HFF-Myc (cell line): ENCODE results near the gene CPS1.

Source experiments
- DNase-seq: peaks from one replicate; pipeline ENCODE4 v3.0.0-alpha.2; 2011; ENCODE audit warnings: low read depth; ENCODE audit errors: extremely low read depth
- H3K4me3 ChIP-seq: replicated peaks from 2 replicates; pipeline ENCODE4 v1.5.1; 2011; ENCODE audit warnings: low read depth, mild to moderate bottlenecking, control low read depth, low read length
- CTCF ChIP-seq: IDR thresholded peaks from 2 replicates; pipeline ENCODE4 v1.5.1; 2012; ENCODE audit warnings: mild to moderate bottlenecking, low read depth, low read length, control low read depth; ENCODE audit errors: missing control alignments

The CPS1 gene

DNA sequence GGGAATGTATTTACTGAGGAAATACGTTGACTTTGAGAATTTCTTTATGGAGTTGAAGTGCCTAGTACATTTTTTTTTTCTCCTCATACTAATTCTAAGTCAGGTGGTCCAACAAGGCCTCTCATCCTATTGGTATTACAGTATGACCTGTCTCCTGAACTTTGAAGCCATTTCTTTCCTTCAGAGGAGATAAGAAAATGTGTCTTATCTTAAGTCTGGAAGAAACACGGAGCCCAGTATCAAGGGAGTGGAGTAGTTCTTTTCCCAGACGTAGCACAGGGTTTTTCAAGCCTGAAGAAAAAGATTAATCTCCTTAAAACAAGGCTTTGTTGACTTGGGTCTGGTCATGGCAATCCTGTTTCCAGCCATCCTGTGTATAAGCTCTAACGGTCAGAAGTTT lies 11.6 kb upstream of the CPS1 start:
- H3K4me3 ChIP-seq, result no peak overlapping the region
- TF ChIP-seq CTCF, result no peak
- DNase-seq, result no peak

- TF ChIP-seq CTCF, result no peak
- no peak overlapping the region for H3K4me3 ChIP-seq
- no peak for DNase-seq
Measured at GRCh38 chr2:210546424-210547208, 9.8 kb upstream of the CPS1 start.

DNA sequence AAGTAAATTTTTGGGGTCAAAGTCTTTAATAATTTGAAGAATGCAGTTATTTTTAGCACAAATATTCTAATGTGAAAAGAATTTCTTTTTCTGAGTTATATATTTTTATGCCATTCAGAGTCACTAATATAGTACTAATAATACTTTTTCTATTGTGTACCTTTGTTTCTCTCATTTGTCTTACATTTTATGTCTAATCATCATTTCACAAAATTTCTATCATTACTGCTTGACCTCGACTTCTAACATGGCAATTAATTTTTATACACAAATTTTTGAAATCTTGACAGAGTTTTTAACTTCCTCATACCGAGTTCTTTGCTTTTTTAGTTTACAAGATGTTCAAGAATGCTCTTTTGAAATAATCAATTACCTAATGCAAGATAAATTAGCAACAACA lies 8.4 kb upstream of the CPS1 start:
- DNase-seq, result no peak
- H3K4me3 ChIP-seq, result no peak overlapping the region
- TF ChIP-seq CTCF, result no peak

- no peak for DNase-seq
- TF ChIP-seq CTCF, result no peak
- no peak overlapping the region for H3K4me3 ChIP-seq
Measured at GRCh38 chr2:210548878-210549384, 7.5 kb upstream of the CPS1 start.

DNA sequence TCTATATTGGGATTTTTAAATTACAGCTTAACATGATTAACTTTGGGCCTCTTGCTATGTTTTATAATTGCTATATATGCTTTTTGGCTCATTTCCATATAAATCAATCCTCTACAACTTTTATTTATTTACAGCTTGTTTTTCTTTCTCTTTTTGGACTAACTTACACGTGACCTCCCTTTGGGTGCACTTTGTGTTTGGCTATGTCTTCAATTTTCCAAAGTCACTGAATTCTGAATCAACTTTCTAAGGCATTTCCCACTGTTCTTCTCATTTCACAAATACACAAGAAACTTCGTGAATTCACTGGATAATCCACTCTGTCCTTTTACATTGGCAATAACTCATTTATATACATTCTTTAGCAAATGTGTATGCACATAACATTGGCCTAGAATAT lies 5.4 kb upstream of the CPS1 start:
- no peak for TF ChIP-seq CTCF
- H3K4me3 ChIP-seq, result no peak overlapping the region

GRCh38 chr2:210553373-210553772 lies 3.0 kb upstream of the CPS1 start:
- no peak overlapping the region for H3K4me3 ChIP-seq
- no peak for DNase-seq
- no peak for TF ChIP-seq CTCF

More for the DNA sequence above, 5.4 kb upstream of the CPS1 start:
- no peak for DNase-seq
